Anterior cingulate cortex (tissue), 58 donors: ENCODE results near the gene PKDREJ.
A peak's percentile ranks its signal among the peaks of the same experiment; 100 is the strongest.

Experiments
- DNase-seq, 58 donors: peaks; one replicate each; lab custom pipeline; 2025; lab: John Stamatoyannopoulos, UW

Gene PKDREJ

DNA sequence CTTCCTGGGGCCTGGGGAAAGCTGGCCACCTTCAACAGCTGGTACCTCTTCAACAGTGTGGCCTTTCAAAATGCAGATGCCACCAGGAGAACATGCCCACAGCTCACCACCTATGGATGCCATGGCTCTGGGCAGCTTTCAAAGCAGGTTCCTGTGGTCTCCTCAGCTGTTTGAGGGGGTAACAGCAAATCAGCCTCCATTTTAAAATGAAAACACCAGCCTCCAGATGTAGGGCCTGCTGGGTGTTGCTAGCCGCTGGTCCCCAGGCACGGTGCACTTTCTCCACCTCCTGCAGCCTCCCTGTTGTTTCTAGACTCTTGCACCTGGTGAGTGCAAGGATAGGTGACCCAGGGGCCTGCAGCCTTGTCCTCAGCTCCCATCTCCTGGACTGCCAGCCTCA, 23.1 kb downstream of the PKDREJ start:
- DNase-seq: no peak

GRCh38 chr22:46239261-46240048, 23.7 kb downstream of the PKDREJ start:
- DNase-seq: peak in 1 of 58 donors; percentile 9

DNA sequence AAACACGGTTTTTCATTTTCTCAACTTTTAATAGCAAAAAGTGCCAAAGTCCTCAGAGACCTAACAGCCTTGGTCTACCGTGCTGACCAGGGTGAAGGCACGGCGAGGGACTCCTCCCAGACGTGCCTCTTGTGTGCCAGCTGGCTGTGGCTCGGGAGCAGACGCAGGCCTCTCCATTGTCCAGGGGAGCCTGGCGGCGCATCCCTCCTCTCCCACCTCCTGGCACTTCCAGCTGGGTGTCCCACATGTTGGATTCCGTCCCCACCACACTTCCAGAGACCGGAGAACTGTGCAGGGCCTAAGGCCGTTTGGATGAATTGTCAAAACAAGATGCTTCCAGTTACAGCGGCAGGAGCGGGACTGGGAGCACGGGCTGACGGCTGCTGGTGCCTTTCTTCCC, 24.6 kb downstream of the PKDREJ start:
- peak in 32 of 58 donors; percentile 12 to 78 (median 35) for DNase-seq

DNA sequence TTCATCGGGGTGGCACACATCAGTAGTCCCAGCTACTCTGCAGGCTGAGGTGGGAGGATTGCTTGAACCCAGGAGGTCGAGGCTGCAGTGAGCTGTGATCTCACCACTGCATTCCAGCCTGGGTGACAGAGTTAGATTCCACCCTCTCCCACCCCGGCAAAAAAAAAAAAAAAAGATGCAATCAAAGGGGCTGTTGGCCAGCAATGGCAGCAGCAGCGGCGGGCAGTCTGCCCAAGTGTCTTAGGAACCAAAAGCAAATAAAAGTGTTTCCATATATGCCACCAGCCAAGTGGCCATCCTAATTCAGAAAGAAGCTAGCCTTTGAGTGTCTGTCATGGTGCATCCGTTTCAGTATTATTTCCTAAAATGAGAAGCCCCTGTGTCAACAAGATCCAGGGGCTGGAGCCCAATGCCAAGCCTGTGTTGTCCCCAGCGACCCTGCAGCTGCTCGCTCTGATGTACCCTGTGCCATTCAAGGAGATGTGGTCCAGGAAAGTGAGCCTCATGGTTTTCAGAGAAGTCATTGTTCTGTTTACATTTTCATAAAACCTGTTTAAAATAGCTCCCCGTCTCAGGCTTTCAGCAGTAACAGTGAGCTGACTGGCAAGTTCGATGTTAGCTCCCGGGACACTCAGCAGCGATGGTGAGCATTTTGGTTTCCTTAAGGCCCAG, 25.6 kb downstream of the PKDREJ start:
- DNase-seq: peak in 3 of 58 donors; percentile 2 to 32 (median 8)

DNA sequence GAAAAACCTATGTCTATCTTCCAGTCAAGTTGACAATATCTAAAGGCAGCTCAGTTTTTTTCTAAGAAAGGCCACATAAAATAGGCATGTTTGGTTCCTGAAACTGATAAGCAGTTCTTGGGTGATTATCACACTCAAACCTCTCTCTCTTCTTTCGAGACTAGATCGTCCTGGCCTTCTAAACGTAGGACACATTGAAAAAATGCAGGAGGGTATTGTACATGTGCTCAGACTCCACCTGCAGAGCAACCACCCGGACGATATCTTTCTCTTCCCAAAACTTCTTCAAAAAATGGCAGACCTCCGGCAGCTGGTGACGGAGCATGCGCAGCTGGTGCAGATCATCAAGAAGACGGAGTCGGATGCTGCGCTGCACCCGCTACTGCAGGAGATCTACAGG, 28.2 kb downstream of the PKDREJ start:
- no peak for DNase-seq

DNA sequence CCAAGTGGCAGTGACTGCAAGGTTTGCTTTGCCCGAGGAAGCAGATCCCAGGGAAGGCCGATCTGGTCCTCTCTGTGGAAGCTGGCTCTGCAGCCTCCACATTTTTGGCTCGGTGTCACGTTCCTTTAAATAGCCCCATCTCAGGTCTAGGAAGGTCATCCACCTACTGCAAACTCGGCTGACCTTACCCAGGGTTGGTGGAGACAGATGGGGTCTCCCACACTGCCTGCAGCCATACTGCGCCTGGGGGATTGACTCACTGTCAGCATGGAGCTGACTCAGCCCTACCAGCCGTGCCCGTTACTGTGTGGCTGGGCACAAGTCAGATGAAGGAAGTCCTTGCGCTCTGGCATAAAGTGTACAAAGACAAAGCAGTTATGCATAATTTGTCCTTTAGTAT, 29.9 kb downstream of the PKDREJ start:
- DNase-seq: peak in 39 of 58 donors; percentile 4 to 67 (median 27)

- no peak for DNase-seq
Measured at GRCh38 chr22:46230262-46230901, 32.8 kb downstream of the PKDREJ start.

DNA sequence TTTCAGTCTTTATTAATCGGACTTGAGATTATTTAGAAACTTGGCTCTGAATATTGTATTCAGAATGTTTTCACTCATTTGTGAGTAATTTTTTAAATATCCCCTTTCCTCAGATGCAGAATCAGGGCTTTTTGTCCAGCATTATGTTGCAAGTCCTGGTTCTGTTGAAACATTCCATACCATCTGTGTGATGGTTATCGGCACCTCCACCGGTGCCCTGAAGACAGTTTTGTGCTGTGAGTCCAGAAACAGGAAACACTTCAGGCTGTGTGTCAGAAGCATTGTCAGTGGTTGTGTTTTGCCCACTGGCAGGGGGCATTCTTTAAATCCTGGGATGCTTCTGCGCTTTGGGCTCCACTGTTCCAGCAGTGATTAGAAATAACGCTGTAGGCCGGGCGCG, 33.4 kb downstream of the PKDREJ start:
- DNase-seq: no peak

- no peak for DNase-seq
Measured at GRCh38 chr22:46226577-46226976, 36.6 kb downstream of the PKDREJ start.

DNA sequence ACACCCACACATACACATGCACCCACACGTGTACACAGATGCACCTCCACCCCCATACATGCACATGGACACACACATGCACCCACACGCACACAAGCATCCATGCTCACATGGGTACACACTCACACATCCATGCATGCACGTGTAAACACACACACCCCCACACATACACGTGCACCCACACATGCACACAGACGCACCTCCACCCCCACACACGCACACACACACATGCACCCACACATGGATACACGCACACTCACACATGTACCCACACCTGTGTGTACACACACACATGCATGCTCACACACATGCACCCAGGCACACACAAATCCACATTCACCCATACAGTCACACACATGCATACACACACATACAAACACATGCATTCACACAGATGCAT, 37.5 kb downstream of the PKDREJ start:
- no peak for DNase-seq

GRCh38 chr22:46224898-46225290, 38.2 kb downstream of the PKDREJ start:
- DNase-seq: no peak

DNA sequence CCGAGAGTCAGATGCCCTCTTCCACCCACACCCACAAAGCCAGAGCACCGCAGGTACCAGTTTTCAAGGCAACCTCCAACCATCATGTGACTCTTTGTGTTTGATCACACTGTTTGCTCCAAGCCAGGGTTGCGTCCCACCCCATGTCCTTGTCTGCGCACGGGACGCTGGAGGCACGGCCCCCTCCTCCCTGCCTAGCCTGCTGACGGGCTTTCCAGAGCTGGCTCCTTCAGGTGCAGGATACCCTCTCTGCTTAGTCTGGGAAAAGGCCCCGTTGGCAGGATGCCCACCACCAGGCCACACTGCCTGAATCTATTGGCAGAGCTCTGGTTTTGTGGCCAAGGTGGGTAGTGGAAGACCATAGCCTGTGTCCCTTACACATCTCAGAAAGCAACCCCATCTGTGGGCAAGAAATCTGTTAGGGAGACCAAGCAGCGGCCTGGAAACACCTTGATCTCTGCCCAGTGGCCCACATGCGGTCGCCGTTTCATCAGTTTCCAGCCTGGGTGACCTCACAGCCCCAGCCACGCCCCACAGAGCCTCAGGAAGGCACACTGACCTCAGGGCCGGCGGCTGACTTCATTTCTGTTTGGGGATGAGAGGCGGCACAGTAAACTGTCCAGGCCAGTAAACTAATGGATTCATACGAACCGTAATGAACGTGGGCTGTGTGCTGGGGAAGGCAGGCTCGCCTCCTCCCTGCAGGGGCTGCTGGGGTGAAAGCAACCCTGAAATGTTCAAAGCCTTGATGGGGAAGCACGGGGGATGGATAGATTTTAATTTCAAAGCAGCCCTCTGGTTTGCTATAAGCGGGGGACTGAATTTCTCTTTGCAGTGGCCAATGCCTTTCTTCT, 38.9 kb downstream of the PKDREJ start:
- no peak for DNase-seq

- no peak for DNase-seq
Measured at GRCh38 chr22:46220921-46221320, 42.2 kb downstream of the PKDREJ start.

GRCh38 chr22:46219636-46220035, 43.5 kb downstream of the PKDREJ start:
- DNase-seq: no peak

DNA sequence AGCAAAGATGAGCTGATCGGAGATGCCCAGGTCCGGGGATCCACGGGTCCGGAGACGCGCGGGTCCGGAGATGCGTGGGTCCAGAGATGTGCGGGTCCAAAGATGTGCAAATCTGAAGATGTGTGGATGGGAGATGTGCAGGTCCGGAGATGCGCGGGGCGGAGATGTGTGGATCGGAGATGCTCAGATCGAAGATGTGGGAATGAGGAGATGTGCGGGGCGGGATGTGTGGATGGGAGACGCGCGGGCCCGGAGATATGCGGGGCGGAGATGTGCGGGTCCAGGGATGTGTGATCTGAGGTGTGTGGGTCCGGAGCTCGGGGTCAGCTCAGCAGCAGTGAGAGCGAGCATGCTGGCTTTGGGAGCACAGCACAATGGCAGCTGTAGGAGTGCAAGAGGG, 48.5 kb downstream of the PKDREJ start:
- no peak for DNase-seq

- no peak for DNase-seq
Measured at GRCh38 chr22:46214149-46214548, 49.0 kb downstream of the PKDREJ start.

DNA sequence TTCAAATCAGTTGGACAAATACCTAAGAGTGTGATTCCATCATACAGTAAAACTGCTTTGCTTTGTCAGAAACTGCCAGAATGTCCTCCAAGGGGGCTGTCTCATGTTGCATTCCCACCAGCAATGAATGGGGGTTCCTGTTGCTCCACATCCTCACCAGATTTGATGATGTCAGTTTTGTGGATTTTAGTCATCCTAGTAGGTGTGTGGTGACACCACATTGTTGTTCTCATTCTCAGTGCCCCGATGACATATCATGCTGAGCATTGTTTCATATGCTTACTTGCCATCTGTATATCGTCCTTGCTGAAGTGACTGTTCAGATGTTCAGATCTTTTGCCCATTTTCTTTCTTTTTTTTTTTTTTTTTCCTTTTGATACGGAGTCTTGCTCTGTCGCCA, 50.1 kb downstream of the PKDREJ start:
- DNase-seq: no peak

GRCh38 chr22:46212195-46212594, 50.9 kb downstream of the PKDREJ start:
- DNase-seq: no peak

DNA sequence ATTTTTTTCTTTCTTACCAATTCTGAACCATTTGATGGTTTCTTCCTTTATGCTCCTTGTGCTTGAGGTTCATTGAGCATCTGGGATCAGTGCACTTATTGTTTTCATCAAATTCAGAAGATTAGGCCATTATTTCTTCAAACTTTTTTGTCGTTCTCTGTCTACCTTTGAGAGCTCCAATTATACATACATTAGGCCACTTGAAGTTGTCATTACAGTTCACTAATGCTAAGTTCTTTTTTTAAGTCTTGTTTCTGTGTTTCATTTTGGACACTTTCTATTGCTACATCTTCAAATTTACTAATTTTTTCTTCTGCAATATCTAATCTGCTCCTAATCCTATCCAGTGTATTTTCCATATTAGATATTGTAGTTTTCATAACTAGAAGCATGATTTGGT, 53.9 kb downstream of the PKDREJ start:
- no peak for DNase-seq
